GM12875 (cell line): ENCODE results near the gene PAN2.
A peak's percentile ranks its signal among the peaks of the same experiment; 100 is the strongest.
"Not testable (repeated sequence)": the region's sequence is repeated elsewhere in the genome, so short reads cannot be mapped to it uniquely, and the experiment has no call there.

Experiments used
- H3K4me3 ChIP-seq: one replicate; pipeline ENCODE4 v1.5.1; 2011; ENCODE audit warnings: low read depth, low read length, control low read depth
- CTCF ChIP-seq: IDR thresholded peaks from 2 replicates; pipeline ENCODE4 v1.5.1; 2011; ENCODE audit warnings: low read depth, mild to moderate bottlenecking, control low read depth, inconsistent platforms, low read length, moderate library complexity, borderline replicate concordance; ENCODE audit not compliant: insufficient read depth

Gene PAN2

DNA sequence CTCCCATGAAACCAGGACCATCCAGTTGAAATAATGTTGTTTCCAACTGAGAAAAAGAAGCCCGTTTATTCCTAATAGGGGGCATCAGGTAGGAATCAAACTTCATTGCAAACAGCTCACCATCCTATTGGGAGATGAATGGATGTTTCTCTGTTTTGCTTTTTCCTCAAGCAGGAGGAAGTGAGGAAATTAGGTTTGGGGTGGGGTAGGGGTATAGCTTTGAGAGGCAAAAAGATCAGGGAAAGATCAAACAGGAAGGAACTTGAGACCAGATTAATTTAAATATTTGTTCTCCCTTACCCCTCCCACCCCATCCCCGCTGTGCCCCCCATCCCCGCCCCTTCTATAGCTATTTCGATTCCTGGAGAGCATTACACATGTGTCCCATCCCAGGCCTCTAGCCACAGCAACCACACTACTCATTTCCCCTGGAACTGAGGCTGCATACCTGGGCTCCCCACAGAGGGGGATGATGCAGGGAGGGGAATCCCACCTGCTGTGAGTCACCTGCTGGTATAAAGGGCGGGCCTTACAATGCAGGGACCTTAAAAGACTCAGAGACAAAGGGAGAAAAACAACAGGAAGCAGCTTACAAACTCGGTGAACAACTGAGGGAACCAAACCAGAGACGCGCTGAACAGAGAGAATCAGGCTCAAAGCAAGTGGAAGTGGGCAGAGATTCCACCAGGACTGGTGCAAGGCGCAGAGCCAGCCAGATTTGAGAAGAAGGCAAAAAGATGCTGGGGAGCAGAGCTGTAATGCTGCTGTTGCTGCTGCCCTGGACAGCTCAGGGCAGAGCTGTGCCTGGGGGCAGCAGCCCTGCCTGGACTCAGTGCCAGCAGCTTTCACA is 4.7 kb upstream of the PAN2 start, which contains the start of gene IL23A:
Gene IL23A, plus strand, starts transcription at position 577 of the 850 bp plus-strand sequence. Its CDS starts 161 bp downstream, at position 738.
- peak within 1 kb of the TSS; percentile 44 for H3K4me3 ChIP-seq

DNA sequence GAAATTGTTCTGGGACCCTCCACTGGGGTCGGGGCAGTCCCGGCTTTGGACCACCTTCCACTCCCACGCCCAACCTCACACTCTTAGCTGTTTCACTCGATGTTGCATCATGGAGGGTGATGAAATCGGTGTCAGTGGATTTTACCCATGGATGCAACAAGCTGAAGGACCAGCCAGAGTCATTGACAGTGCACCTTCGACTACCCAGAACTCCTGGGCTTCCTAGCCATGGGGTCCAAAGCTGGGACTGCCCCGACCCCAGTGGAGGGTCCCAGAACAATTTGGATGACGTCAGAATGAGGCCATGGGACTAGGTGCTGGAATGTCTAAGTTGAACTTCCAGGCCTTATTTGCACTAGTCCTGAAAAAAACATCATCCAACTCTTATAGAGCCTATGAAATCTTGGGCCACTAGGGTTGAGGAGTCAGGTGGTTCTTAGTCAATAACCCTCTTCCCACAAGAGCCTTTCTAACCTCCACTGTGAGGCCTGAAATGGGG is 4.0 kb upstream of the PAN2 start:
- TF ChIP-seq CTCF = no peak
- H3K4me3 ChIP-seq = no peak overlapping the region

More for the DNA sequence above, 4.7 kb upstream of the PAN2 start, which contains the start of gene IL23A:
- TF ChIP-seq CTCF = no peak

DNA sequence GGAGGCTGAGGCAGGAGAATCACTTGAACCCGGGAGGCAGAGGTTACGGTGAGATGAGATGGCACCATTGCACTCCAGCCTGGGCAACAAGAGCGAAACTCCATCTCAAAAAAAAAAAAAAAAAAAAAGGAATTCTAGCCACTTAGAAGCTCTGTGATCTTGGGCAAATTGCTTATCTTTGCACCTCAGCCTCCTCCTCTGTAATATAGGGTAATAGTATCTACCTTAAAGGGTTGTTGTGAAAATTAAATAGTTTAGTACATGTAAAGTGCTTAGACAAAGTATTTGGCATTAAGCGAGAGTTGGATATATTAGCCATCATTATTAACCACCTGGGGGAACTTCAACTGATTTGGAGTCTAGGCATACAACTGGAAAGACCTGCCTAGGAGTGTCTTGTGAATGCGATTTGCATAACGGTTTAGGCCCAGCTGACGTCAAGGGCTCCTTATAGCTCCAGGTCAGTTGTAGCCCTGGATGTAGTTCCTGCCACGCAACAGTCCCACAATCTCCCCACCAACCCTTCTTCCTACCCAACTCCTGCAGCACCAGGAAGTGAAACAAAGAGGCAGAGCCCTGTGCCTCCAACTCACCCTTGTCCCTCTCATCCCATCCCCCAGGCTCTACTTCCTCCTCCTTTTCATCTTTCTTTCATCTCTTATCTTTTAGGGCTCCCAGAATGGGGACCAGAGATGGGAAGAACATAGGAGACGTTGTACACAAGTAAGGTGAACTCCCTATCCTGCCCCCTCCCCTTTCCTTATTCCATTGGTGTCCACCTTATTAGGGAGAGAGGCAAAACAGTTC is 2.8 kb upstream of the PAN2 start:
- TF ChIP-seq CTCF = no peak
- no peak overlapping the region for H3K4me3 ChIP-seq

GRCh38 chr12:56335527-56335926 is 1.7 kb upstream of the PAN2 start:
- not testable (repeated sequence) for H3K4me3 ChIP-seq

DNA sequence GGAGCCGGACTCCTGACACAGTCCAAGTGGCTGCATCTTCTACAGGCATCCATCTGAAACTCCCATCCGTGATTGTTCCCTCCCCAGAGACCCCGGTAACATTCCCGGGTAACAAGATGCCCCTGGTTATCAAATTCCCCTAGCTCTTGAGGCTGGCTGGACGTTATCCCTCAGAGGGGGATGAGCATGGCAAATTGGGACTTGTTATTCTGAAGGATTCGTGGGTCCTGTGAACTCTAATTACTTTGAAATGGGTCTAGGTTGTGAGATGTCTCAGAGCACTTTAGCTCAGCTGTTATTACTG is 642 bp upstream of the PAN2 start:
- no peak for TF ChIP-seq CTCF
- peak overlapping the region; percentile 69 for H3K4me3 ChIP-seq

- peak overlapping the region; percentile 55 for H3K4me3 ChIP-seq
- no peak for TF ChIP-seq CTCF
These were observed 562 bp downstream of the PAN2 start for GRCh38 chr12:56333197-56333678.

- no peak for TF ChIP-seq CTCF
- peak overlapping the region; percentile 55 for H3K4me3 ChIP-seq
These were observed 1.1 kb downstream of the PAN2 start for GRCh38 chr12:56332512-56333196.
